SK-N-SH (cell line): ENCODE measurements around the gene PPP1R13L. TPM values are rescaled to one million over a fixed set of nuclear protein-coding genes. Genes with fewer than 3 reads are reported as not detected.
A peak's percentile ranks its signal among the peaks of the same experiment; 100 is the strongest.

Source experiments
- CTCF ChIA-PET: fragments of 300-600, 350-600 bp; formaldehyde crosslinking; extraction: SDS; loops from one replicate; lab custom pipeline; 2021; lab: Yijun Ruan, JAX
- POLR2A ChIA-PET: fragments of 350-600 bp; sonication (Branson Sonifier 250); formaldehyde crosslinking; extraction: SDS; loops from one replicate; lab custom pipeline; 2020; ENCODE audit warnings: antibody characterized with exemption, inconsistent platforms; lab: Yijun Ruan, JAX
- DNase-seq: peaks from one replicate; pipeline ENCODE4 v3.0.0; 2012
- H2AFZ ChIP-seq: fragments of 200-600 bp; sonication (generic); 2 replicates; pipeline ENCODE4 v1.8.1; 2016; ENCODE audit warnings: antibody characterized with exemption, mild to moderate bottlenecking, low read depth
- H3F3A ChIP-seq: fragments of 200-600 bp; sonication (generic); replicated peaks from 2 replicates; pipeline ENCODE3; 2016; ENCODE audit warnings: antibody characterized with exemption, mild to moderate bottlenecking; ENCODE audit not compliant: insufficient read depth
- H3K27ac ChIP-seq, 2 experiments: fragments of 200-500 bp in 1 of 2; fragments of 200-600 bp in 1 of 2; sonication (Bioruptor generic) in 1 of 2; sonication (generic), shearing (Covaris generic) in 1 of 2; 2 replicates each; pipeline versions ENCODE4 v1.5.1 to v1.6.1; 2014 to 2016; ENCODE audit warnings: low read depth in 2 of 2, inconsistent platforms in 1 of 2, low read length in 1 of 2, mild to moderate bottlenecking in 1 of 2, mixed read lengths in 1 of 2
- H3K27me3 ChIP-seq: fragments of 200-600 bp; sonication (generic), shearing (Covaris generic); 2 replicates; pipeline ENCODE4 v1.6.1; 2016; ENCODE audit warnings: mixed run types; ENCODE audit not compliant: insufficient read depth
- H3K36me3 ChIP-seq, 2 experiments: fragments of 200-500 bp in 1 of 2; fragments of 200-600 bp in 1 of 2; sonication (Bioruptor generic) in 1 of 2; sonication (generic) in 1 of 2; replicated peaks in 1 of 2; 2 replicates each; pipeline versions ENCODE3 to v1.5.1; 2014 to 2016; ENCODE audit warnings: low read length in 1 of 2, mild to moderate bottlenecking in 1 of 2; ENCODE audit not compliant: insufficient read depth in 2 of 2, control insufficient read depth in 1 of 2
- H3K4me1 ChIP-seq, 2 experiments: fragments of 200-500 bp in 1 of 2; fragments of 200-600 bp in 1 of 2; sonication (Bioruptor generic) in 1 of 2; sonication (generic), shearing (Covaris generic) in 1 of 2; 2 replicates each; pipeline versions ENCODE4 v1.5.1 to v1.6.1; 2014 to 2016; ENCODE audit warnings: low read depth in 1 of 2, low read length in 1 of 2, mixed run types in 1 of 2; ENCODE audit not compliant: insufficient read depth in 2 of 2, control insufficient read depth in 1 of 2
- H3K4me2 ChIP-seq: fragments of 200-600 bp; sonication (generic), shearing (Covaris generic); 2 replicates; pipeline ENCODE4 v1.6.1; 2017; ENCODE audit warnings: mixed run types
- H3K4me3 ChIP-seq, 2 experiments: fragments of 200-500 bp in 1 of 2; fragments of 200-600 bp in 1 of 2; sonication (Bioruptor generic) in 1 of 2; sonication (generic), shearing (Covaris generic) in 1 of 2; 2 replicates each; pipeline versions ENCODE4 v1.5.1 to v1.8.1; 2014 to 2016; ENCODE audit warnings: low read depth in 2 of 2, inconsistent platforms in 1 of 2, low read length in 1 of 2, mild to moderate bottlenecking in 1 of 2, mixed read lengths in 1 of 2, moderate library complexity in 1 of 2
- H3K79me2 ChIP-seq: fragments of 200-600 bp; sonication (generic); 2 replicates; pipeline ENCODE4 v1.8.1; 2017; ENCODE audit warnings: mild to moderate bottlenecking; ENCODE audit not compliant: insufficient read depth
- H3K9ac ChIP-seq: fragments of 200-600 bp; sonication (generic); 2 replicates; pipeline ENCODE4 v1.6.1; 2017; ENCODE audit warnings: mixed run types
- H3K9me2 ChIP-seq: fragments of 200-600 bp; sonication (generic); 2 replicates; pipeline ENCODE4 v1.6.1; 2017; ENCODE audit warnings: mixed run types
- H3K9me3 ChIP-seq: fragments of 200-600 bp; sonication (generic); 2 replicates; pipeline ENCODE4 v1.6.1; 2017; ENCODE audit warnings: mixed run types, mild to moderate bottlenecking, moderate library complexity
- H4K20me1 ChIP-seq: fragments of 200-600 bp; sonication (generic); 2 replicates; pipeline ENCODE4 v1.6.1; 2017; ENCODE audit warnings: mild to moderate bottlenecking, mixed run types; ENCODE audit not compliant: insufficient read depth
- EP300 ChIP-seq, 2 experiments: IDR thresholded peaks; 2 replicates each; pipeline versions ENCODE4 v1.4.0 to v1.6.1; 2012; ENCODE audit warnings: borderline replicate concordance in 1 of 2, low read depth in 1 of 2, low read length in 1 of 2
- FOXM1 ChIP-seq: IDR thresholded peaks from 2 replicates; pipeline ENCODE4 v1.4.0; 2012; ENCODE audit warnings: low read depth, mild to moderate bottlenecking
- PBX3 ChIP-seq: IDR thresholded peaks from 2 replicates; pipeline ENCODE4; 2012
- RAD21 ChIP-seq: IDR thresholded peaks from 2 replicates; pipeline ENCODE4 v1.6.1; 2012; ENCODE audit warnings: mild to moderate bottlenecking, low read length
- SMC3 ChIP-seq: IDR thresholded peaks from 2 replicates; pipeline ENCODE4 v1.6.1; 2012; ENCODE audit warnings: low read depth, low read length, improper control_type of control experiment
- WGBS: methylation state at CpG from one replicate; pipeline ENCODE4 v1.1.6; 2017; ENCODE audit warnings: low lambda C conversion rate; 5-methylcytosine and 5-hydroxymethylcytosine counted together
- polyA plus RNA-seq, 3 experiments: library from polyadenylated mRNA; depleted of rRNA; stranded (reverse); fragments of >200 nt; gene quantifications; 2 replicates each; pipeline ENCODE4 v1.2.3, GENCODE V29; 2012
- TF ChIP-seq, protein P1 (sequence below): IDR thresholded peaks from 2 replicates; pipeline ENCODE4 v1.6.1; 2012; ENCODE audit warnings: mild to moderate bottlenecking, low read depth, low read length, moderate library complexity
- TF ChIP-seq, protein P2 (sequence below): fragments of 200-600 bp; sonication (generic); IDR thresholded peaks from 2 replicates; pipeline ENCODE4 v1.6.1; 2017; ENCODE audit warnings: antibody characterized with exemption, mild to moderate bottlenecking, moderate library complexity

PPP1R13L gene
- polyA plus RNA-seq, 1 of the 3 experiments (the other 2 are of a cell fraction) = 18.0 TPM

DNA sequence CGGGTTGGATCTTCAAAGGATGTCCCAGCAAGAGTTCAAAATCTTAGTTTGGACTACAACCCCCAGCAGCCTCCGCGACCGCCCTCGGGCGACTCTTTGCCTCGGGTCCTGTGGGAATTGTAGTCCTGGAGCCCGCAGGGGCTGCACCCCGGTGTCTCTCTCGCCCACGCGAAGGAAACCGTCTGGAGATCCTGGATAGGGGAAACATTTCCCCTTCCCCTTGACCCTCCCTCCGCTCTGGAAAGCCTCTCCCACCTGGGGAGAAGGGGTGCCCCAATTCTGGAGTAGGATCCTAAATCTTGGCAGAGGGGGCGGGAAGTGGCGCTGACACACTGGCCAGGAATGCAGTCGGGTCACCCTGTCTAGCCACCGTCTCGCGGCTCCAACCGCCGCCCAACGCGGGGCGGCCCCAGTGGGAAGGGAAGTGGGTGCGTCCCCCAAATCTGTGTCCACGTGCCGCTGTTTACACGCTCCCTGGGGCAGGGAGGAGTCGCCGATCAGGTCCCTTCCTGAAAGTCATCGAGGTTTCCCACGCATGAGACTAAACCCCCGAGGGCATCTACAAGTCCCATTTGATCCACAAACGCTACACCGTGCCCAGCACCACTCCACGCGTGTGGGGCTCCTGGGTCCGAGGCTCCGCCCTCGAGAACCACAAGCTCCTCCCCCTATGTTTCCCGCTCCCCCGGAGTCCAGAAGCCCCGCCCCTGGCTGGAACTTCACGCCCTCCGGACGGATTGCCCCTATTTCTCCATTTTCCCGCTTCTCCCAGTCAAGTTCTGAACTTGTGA lies 761 bp upstream of the PPP1R13L start (continued):
- TF ChIP-seq, protein P1, sequence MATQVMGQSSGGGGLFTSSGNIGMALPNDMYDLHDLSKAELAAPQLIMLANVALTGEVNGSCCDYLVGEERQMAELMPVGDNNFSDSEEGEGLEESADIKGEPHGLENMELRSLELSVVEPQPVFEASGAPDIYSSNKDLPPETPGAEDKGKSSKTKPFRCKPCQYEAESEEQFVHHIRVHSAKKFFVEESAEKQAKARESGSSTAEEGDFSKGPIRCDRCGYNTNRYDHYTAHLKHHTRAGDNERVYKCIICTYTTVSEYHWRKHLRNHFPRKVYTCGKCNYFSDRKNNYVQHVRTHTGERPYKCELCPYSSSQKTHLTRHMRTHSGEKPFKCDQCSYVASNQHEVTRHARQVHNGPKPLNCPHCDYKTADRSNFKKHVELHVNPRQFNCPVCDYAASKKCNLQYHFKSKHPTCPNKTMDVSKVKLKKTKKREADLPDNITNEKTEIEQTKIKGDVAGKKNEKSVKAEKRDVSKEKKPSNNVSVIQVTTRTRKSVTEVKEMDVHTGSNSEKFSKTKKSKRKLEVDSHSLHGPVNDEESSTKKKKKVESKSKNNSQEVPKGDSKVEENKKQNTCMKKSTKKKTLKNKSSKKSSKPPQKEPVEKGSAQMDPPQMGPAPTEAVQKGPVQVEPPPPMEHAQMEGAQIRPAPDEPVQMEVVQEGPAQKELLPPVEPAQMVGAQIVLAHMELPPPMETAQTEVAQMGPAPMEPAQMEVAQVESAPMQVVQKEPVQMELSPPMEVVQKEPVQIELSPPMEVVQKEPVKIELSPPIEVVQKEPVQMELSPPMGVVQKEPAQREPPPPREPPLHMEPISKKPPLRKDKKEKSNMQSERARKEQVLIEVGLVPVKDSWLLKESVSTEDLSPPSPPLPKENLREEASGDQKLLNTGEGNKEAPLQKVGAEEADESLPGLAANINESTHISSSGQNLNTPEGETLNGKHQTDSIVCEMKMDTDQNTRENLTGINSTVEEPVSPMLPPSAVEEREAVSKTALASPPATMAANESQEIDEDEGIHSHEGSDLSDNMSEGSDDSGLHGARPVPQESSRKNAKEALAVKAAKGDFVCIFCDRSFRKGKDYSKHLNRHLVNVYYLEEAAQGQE = no peak

DNA sequence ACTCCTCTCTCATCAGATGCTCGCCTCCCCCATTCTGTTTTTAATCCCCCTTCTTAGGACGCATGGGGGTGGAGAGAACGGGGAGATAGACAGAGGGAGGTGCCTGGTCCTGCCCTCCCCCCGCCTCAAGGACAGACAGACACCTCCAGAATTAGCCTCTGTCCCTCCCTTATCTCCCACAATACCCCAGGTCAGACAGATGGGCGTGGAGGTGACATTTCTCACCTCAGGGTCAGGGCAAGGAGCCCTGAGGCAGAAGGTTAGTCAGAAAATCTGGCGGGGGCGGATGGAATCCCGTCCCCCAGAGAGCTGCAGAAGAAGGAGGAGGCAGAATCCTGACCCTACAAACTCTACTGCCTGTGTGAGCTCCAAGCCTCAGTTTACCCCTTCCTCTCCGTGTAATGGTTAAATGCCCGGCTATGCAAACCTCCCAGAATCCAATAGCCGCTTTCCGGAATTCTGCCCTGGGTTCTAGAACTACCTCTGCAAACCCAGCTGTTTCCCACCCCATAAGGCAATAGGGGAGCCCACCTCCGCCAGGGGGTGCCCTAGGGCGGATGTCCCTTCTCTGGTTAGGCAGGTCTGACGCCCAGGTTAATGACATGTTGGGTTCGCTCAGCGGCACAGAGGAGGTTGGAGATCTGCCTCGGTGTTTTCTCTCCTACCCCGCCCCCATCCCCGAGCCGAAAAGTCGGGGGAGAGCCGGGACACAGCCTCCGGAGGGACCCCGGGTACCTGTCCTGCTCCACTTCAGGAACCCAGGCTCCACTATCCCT lies 900 bp downstream of the PPP1R13L start:
- peak; percentile 64 for DNase-seq
- peak overlapping the region; percentile 87 to 97 for H3K4me3 ChIP-seq
- TF ChIP-seq SMC3 = peak; percentile 19; the same call in 1 of the 2 replicates
- TF ChIP-seq, protein P2, sequence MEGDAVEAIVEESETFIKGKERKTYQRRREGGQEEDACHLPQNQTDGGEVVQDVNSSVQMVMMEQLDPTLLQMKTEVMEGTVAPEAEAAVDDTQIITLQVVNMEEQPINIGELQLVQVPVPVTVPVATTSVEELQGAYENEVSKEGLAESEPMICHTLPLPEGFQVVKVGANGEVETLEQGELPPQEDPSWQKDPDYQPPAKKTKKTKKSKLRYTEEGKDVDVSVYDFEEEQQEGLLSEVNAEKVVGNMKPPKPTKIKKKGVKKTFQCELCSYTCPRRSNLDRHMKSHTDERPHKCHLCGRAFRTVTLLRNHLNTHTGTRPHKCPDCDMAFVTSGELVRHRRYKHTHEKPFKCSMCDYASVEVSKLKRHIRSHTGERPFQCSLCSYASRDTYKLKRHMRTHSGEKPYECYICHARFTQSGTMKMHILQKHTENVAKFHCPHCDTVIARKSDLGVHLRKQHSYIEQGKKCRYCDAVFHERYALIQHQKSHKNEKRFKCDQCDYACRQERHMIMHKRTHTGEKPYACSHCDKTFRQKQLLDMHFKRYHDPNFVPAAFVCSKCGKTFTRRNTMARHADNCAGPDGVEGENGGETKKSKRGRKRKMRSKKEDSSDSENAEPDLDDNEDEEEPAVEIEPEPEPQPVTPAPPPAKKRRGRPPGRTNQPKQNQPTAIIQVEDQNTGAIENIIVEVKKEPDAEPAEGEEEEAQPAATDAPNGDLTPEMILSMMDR = peak; percentile 78
- TF ChIP-seq EP300 (IDR thresholded peaks at IDR 0.05; ENCODE audit: borderline replicate concordance in 1 of 2, low read depth in 1 of 2, low read length in 1 of 2) = no peak
- TF ChIP-seq PBX3 = no peak
- no peak for TF ChIP-seq RAD21
- no peak for TF ChIP-seq FOXM1
- no peaks in the 10 kb centered on the region for H3K9me2 ChIP-seq
- ChIA-PET CTCF (interaction anchor here (0.7 to 3.9 kb wide), 7 partner anchors 9 to 82 kb away, joined by 3 to 19 read pairs (median 4); partner anchors contain the start of gene ERCC2), POLR2A (interaction anchor here (1.2 kb wide), 1 partner anchor 65 kb away, joined by 3 read pairs; no protein-coding TSS in a partner anchor)
- peaks cover 16 to 26% of the 10 kb centered on the region in 2 experiments; a peak in 3 of 4 replicates for H3K4me1 ChIP-seq
- peaks cover 7% of the 10 kb centered on the region for H3F3A ChIP-seq
- no peaks in the 10 kb centered on the region for H3K9me3 ChIP-seq
- no peaks in the 10 kb centered on the region for H4K20me1 ChIP-seq
- peaks cover 79% of the 10 kb centered on the region for H3K79me2 ChIP-seq
- peak overlapping the region in 1 of 2 experiments; percentile 96; a peak in 2 of 4 replicates for H3K27ac ChIP-seq
- H3K4me2 ChIP-seq = peak overlapping the region; percentile 88
- H2AFZ ChIP-seq = peak overlapping the region; percentile 82; the same call in 1 of the 2 replicates
- H3K9ac ChIP-seq = peak overlapping the region; percentile 97
- H3K27me3 ChIP-seq = no peaks in the 10 kb centered on the region
- 57% methylated on average over 18 of the region's 25 CpGs for WGBS
- peaks cover 2 to 7% of the 10 kb centered on the region in 2 experiments for H3K36me3 ChIP-seq
